Thyroid gland (tissue), 4 donors: ENCODE measurements around the gene EEA1. TPM values are rescaled to one million over a fixed set of nuclear protein-coding genes. Genes with fewer than 3 reads are reported as not detected.

Experiments
- DNase-seq, 2 donors: peaks; one replicate each; pipeline ENCODE4 v3.0.0-alpha.2; 2019
- H3K27ac ChIP-seq, 3 donors: fragments of 200-600 bp; sonication (generic); 1 replicate in 2 of 3; 2 replicates in 1 of 3; pipeline ENCODE4 v1.5.1; 2016 to 2019; ENCODE audit warnings: mild to moderate bottlenecking in 1 of 3, moderate library complexity in 1 of 3
- H3K27me3 ChIP-seq: fragments of 200-600 bp; sonication (generic); one replicate; pipeline ENCODE4 v1.5.1; 2019
- H3K36me3 ChIP-seq, 2 donors: fragments of 200-600 bp; sonication (generic); one replicate each; pipeline ENCODE4 v1.5.1; 2016 to 2019
- H3K4me1 ChIP-seq, 2 donors: fragments of 200-600 bp; sonication (generic); one replicate each; pipeline ENCODE4 v1.5.1; 2017 to 2019
- H3K4me3 ChIP-seq, 3 donors: fragments of 200-600 bp; sonication (generic); replicated peaks in 1 of 3; 1 replicate in 2 of 3; 2 replicates in 1 of 3; pipeline ENCODE4 v1.5.1; 2016; ENCODE audit warnings: mild to moderate bottlenecking in 1 of 3
- H3K9me3 ChIP-seq: fragments of 200-600 bp; sonication (generic); one replicate; pipeline ENCODE4 v1.5.1; 2017
- POLR2A ChIP-seq, 2 donors: fragments of 450-650 bp; IDR thresholded peaks; one replicate each; pipeline ENCODE4 v1.6.1; 2017; ENCODE audit warnings: antibody characterized with exemption in 2 of 2, mild to moderate bottlenecking in 2 of 2, moderate library complexity in 1 of 2
- WGBS, 2 donors: methylation state at CpG; one replicate each; pipeline ENCODE4 v1.1.5; 2017; 5-methylcytosine and 5-hydroxymethylcytosine counted together
- intact Hi-C: fragments of 100-400 bp; cut with DNase I; formaldehyde crosslinking; loops from one replicate; pipeline ENCODE4 v1.15.1; 2023
- total RNA-seq, 4 donors: library from RNA; depleted of rRNA; stranded (reverse); fragments of >200 nt; gene quantifications; one replicate each; pipeline ENCODE4 v1.2.3, GENCODE V29; 2016
- TF ChIP-seq, protein P1 (sequence below), 6 experiments: fragments of 200-600 bp in 3 of 6; fragments of 450-650 bp in 3 of 6; sonication (generic) in 3 of 6; IDR thresholded peaks; one replicate each; pipeline ENCODE4 v1.5.1; 2016 to 2019; ENCODE audit warnings: antibody characterized with exemption in 6 of 6, mild to moderate bottlenecking in 2 of 6, inconsistent platforms in 1 of 6, moderate library complexity in 1 of 6

Gene EEA1
- total RNA-seq, 4 donors from 2014 or later = 16.0 to 21.8 (median 19.3) TPM

GRCh38 chr12:92877904-92878303 lies 51.2 kb downstream of the EEA1 start:
- H3K4me3 ChIP-seq = no peak overlapping the region
- 95 to 97% methylated on average over 1 of the region's 1 CpG for WGBS, 2 donors
- no peaks in the 10 kb centered on the region for H3K27me3 ChIP-seq
- no peaks in the 10 kb centered on the region for H3K9me3 ChIP-seq
- no peak for DNase-seq
- H3K27ac ChIP-seq = no peak overlapping the region
- TF ChIP-seq, protein P1, sequence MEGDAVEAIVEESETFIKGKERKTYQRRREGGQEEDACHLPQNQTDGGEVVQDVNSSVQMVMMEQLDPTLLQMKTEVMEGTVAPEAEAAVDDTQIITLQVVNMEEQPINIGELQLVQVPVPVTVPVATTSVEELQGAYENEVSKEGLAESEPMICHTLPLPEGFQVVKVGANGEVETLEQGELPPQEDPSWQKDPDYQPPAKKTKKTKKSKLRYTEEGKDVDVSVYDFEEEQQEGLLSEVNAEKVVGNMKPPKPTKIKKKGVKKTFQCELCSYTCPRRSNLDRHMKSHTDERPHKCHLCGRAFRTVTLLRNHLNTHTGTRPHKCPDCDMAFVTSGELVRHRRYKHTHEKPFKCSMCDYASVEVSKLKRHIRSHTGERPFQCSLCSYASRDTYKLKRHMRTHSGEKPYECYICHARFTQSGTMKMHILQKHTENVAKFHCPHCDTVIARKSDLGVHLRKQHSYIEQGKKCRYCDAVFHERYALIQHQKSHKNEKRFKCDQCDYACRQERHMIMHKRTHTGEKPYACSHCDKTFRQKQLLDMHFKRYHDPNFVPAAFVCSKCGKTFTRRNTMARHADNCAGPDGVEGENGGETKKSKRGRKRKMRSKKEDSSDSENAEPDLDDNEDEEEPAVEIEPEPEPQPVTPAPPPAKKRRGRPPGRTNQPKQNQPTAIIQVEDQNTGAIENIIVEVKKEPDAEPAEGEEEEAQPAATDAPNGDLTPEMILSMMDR (IDR thresholded peaks at IDR 0.05) = no peak
- no peak for TF ChIP-seq POLR2A (IDR thresholded peaks at IDR 0.05)
- no peaks in the 10 kb centered on the region for H3K36me3 ChIP-seq
- no peaks in the 10 kb centered on the region for H3K4me1 ChIP-seq
- intact Hi-C loops = no loop called here

- Histone ChIP-seq H3K36me3 (no peaks in the 10 kb centered on the region), H3K9me3 (no peaks in the 10 kb centered on the region), H3K27me3 (no peaks in the 10 kb centered on the region), H3K4me1 (no peaks in the 10 kb centered on the region), H3K27ac (no peak overlapping the region), H3K4me3 (no peak overlapping the region)
- DNase-seq = no peak
- intact Hi-C loops = no loop called here
- no peak for TF ChIP-seq POLR2A (IDR thresholded peaks at IDR 0.05)
- TF ChIP-seq, protein P1 (IDR thresholded peaks at IDR 0.05) = no peak
- 95 to 96% methylated on average over 3 of the region's 3 CpGs for WGBS, 2 donors
Observed at GRCh38 chr12:92876496-92876895, 52.6 kb downstream of the EEA1 start.

GRCh38 chr12:92871116-92871515 lies 58.0 kb downstream of the EEA1 start:
- H3K36me3 ChIP-seq = no peaks in the 10 kb centered on the region
- no peak for TF ChIP-seq POLR2A (IDR thresholded peaks at IDR 0.05)
- TF ChIP-seq, protein P1 (IDR thresholded peaks at IDR 0.05) = no peak
- H3K9me3 ChIP-seq = no peaks in the 10 kb centered on the region
- no peak for DNase-seq
- WGBS, 2 donors = 57 to 58% methylated on average over 3 of the region's 3 CpGs
- intact Hi-C loops = no loop called here
- H3K4me1 ChIP-seq = no peaks in the 10 kb centered on the region
- H3K27ac ChIP-seq = no peak overlapping the region
- no peaks in the 10 kb centered on the region for H3K27me3 ChIP-seq
- no peak overlapping the region for H3K4me3 ChIP-seq

DNA sequence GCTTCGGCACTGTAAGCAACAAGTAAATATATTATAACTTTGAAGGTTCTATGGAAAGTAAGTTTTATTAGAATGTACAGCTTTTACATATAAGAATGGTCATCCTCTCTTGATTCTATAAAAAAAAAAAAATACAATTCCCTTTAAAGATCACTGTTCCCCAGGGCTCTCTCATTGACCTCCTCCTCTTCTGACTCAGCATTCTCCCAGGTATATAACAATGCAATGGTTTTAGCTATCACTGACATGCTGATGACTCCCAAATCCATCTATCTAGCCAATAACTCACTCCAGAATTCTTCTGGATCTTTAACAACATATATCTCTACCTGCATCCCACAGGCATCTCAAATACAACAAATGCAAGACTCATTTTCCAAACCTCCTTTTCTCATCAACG lies 62.7 kb downstream of the EEA1 start:
- 97 to 98% methylated on average over 2 of the region's 2 CpGs for WGBS, 2 donors
- Histone ChIP-seq H3K4me3 (no peak overlapping the region), H3K9me3 (no peaks in the 10 kb centered on the region), H3K4me1 (no peaks in the 10 kb centered on the region), H3K27ac (no peak overlapping the region), H3K36me3 (no peaks in the 10 kb centered on the region), H3K27me3 (no peaks in the 10 kb centered on the region)
- DNase-seq = no peak
- intact Hi-C loops = no loop called here
- TF ChIP-seq POLR2A (IDR thresholded peaks at IDR 0.05) = no peak
- TF ChIP-seq, protein P1 (IDR thresholded peaks at IDR 0.05) = no peak

DNA sequence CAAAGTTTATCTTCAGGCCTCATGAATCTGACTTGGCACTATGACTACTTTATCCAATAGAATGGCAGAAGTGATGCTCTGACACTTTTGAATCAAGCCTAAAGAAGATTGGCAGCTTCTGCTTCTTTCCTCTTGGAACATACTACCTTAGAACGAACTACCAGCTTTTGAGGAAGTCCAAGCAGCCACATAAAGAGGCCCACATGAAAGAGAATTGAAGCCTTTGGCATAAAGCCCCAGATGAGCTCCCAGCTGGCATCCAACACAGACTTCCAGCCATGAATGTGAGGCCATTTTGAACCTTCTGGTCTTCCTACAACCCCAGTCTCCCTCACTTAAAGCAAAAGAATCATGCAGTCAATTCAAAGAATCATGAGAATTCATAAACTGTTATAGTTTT lies 65.8 kb downstream of the EEA1 start:
- WGBS, 2 donors = 73 to 100% methylated on average over 1 of the region's 1 CpG
- H3K27ac ChIP-seq = no peak overlapping the region
- TF ChIP-seq POLR2A (IDR thresholded peaks at IDR 0.05) = no peak
- TF ChIP-seq, protein P1 (IDR thresholded peaks at IDR 0.05) = no peak
- no peaks in the 10 kb centered on the region for H3K4me1 ChIP-seq
- H3K27me3 ChIP-seq = no peaks in the 10 kb centered on the region
- H3K4me3 ChIP-seq = no peak overlapping the region
- no peak for DNase-seq
- H3K9me3 ChIP-seq = no peaks in the 10 kb centered on the region
- H3K36me3 ChIP-seq = no peaks in the 10 kb centered on the region
- intact Hi-C loops = no loop called here
